ENCODE data around the gene DAZL.
"Not testable (repeated sequence)": the region's sequence is repeated elsewhere in the genome, so short reads cannot be mapped to it uniquely, and the experiment has no call there.

DAZL gene

GRCh38 chr3:16604887-16605602, at the start of gene DAZL:
TSS of gene DAZL (minus strand) at chr3:16605423. CDS start at chr3:16605205, 218 bp downstream.
- no peak for DNase-seq

DNA sequence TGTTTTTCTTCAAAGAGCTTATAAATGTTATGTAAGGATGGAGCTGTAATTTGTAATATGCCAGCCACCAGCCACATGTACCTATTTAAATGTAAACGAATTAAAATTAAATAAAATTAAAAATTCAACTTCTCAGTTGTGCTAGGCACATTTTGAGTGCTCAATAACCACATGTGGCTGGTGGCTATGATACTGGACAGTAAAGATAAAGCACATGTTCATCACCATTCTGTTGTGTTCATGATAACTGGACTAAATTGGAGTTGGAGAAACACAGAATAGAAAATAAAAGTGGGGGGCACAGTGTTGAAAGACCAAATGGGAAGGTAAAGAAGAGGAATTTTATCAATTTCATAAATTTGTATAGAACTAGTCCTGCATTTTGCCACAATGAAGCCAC, 49.8 kb upstream of the DAZL start:
- DNase-seq: no peak

DNA sequence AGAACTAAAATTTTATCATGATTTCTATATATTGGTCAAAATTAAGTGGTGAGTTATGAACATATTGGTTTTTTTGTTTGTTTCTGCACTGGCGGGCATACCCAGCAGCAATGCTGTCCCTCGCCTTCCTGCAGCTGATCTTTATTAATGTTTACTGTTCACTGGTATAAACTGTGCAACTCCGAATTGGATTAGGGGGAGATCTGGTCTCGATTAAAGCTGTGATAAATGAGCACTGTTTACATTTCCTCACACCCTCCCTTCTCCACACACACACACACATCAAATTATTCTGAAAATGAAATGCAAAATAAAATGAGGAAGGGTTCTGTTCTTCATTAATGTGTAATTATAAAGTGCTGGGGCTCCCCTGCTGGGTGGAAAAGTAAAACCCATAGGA, 48.5 kb upstream of the DAZL start:
- DNase-seq: no peak

DNA sequence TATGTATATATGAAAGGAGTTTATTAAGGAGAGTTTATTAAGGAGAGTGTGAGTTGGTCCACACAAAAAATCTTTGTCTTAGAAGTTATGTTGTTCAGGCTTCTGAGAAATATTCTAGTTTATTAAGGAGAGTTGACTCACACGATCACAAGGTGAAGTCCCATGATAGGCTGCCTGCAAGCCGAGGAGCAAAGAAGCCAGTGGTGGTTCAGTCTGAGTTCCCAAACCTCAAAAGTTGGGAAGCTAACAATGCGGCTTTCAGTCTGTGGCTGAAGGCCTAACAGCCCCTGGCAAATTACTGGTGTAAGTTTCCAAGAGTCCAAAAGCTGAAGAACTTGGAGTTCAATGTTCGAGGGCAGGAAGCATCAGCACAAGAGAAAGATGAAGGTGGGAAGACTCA, 42.4 kb upstream of the DAZL start:
- no peak for DNase-seq

DNA sequence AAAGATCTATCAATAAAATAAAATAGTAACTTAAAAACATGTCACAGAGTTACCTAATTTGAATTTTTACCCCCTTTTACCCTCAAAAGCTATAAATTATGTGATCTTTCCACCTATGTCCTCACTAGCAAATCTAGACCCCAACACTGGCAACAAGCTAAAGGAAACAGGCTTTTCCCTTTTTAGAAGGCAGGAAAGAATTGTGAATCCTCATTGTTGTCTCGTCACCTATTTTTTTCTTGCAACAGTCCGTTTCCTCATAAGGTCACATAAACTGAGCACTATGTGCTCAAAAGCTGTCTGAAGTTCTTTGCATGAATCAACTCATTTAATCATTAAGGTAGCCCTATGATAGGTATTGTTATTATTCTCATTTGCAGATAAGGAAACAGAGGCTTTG, 34.6 kb upstream of the DAZL start:
- no peak for DNase-seq

GRCh38 chr3:16633948-16634347, 28.7 kb upstream of the DAZL start:
- DNase-seq: no peak

GRCh38 chr3:16632395-16632794, 27.2 kb upstream of the DAZL start:
- no peak for DNase-seq

GRCh38 chr3:16618721-16619120, 13.5 kb upstream of the DAZL start:
- peak in 1 of 2 experiments; percentile 4 for DNase-seq

DNA sequence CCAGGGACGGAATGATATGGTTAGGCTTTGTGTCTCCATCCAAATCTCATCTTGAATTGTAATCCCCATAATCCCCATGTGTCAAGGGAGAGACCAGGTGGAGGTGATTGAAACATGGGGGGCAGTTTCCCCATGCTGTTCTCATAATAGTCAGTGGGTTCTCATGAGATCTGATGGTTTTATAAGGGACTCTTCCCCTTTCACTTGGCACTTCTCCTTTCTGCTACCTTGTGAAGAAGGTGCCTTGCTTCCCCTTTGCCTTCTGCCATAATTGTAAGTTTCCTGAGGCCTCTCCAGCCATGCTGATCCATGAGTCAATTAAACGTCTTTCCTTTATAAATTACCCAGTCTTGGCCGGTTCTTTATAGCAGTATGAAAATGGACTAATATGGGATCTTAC, 11.9 kb upstream of the DAZL start:
- DNase-seq: not testable (repeated sequence)

GRCh38 chr3:16616083-16616482, 10.9 kb upstream of the DAZL start:
- no peak for DNase-seq

DNA sequence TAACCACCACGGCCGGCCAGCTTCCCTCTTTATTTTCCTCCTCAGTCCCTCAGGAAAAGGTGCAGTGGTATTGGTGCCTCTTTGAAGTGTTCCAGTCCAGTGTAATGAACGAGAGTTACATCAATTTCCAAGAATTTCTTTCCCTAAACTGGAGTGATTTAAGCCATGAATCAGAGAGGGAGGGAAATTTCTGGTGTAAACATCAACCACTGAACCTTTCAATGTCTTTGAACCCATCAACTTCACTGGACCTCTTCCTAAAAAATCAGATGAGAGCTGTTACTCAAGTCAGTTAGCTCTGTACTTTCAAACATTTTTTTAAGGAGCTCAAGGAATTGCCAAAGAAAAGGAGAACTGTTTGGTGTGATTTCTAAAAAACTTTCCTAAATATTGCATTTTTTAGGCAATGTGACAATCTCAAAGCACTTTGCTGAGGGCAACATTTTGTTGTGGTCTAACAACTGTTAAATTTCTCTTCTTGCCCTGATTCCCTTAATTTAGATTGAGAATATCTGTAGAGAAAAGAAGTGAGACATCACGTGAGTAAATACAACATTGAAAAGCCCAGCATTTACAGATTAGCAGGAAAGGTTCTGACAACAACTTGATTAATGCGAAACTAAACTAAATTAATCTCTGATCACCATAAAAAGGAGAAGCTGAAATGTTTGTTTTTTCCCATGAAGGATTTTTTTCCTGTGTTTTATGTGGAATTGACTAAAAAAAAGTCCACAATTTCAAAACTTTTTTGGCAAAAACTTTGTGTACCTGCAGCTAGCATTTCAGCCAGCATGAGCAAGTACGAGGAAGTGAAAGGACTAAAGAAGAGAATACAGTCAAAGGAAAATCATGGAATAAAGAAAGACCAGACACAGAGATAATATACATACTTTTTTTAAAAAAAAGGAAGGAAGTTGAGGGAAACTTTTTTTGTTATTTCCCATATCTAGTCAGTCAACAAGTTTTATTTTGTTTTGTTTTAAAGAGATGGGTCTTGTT, 9.1 kb upstream of the DAZL start:
- DNase-seq: no peak

DNA sequence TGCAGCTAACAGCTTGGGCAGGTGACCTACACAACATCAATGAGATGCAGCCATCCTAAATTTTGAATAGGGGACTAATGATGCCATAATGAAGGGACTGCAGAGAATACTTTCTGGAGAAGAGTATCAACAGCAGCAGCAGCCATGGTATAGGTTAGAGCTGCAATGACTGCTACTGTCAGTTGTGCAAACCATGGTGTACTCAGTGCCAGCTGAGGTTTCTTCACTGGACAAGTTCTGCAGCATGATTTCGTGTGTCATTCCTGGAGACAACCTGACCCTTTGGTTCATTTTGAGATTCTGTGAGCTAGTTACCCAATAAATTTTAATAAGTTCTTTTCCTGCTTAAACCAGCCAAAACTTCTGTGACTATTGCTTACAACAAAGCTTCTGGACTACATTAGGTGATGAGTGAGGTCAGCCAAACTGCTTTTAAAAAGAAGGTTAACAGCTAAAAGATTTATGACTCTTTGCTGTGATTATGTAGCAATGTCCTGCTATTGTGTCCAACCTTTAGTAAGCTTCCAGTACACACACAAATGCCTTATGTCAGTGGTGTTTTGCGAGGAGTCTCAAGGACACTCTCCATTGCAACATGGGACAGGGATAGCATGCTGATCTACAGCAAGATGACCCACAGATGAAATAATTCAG, 4.8 kb upstream of the DAZL start:
- DNase-seq: no peak

- DNase-seq: no peak
Observed at GRCh38 chr3:16608816-16609215, 3.6 kb upstream of the DAZL start.

- no peak for DNase-seq
Observed at GRCh38 chr3:16607718-16608117, 2.5 kb upstream of the DAZL start.

- no peak for DNase-seq
Observed at GRCh38 chr3:16606398-16606797, 1.2 kb upstream of the DAZL start.

DNA sequence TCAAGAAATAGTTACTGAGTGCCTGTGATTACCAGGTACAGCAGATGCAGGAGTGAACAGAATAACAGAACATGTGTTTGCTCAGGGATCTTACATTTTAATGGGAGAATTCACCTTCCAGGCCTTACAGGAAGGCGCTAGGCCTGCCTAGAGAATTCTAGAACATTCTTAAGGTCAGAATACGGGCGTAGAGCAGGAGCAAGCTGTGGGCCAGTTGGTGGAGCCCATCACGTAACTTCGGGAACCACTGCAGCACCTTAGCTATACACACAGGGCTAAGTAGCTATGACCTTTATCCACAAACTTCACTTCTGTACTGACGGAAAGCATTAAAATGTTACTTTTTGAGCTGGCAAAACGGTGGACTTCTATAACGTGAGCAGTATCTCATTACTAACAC, 743 bp upstream of the DAZL start:
- DNase-seq: no peak

GRCh38 chr3:16604433-16604832, 790 bp downstream of the DAZL start:
- DNase-seq: no peak

GRCh38 chr3:16601537-16602005, 3.7 kb downstream of the DAZL start:
- DNase-seq: no peak

DNA sequence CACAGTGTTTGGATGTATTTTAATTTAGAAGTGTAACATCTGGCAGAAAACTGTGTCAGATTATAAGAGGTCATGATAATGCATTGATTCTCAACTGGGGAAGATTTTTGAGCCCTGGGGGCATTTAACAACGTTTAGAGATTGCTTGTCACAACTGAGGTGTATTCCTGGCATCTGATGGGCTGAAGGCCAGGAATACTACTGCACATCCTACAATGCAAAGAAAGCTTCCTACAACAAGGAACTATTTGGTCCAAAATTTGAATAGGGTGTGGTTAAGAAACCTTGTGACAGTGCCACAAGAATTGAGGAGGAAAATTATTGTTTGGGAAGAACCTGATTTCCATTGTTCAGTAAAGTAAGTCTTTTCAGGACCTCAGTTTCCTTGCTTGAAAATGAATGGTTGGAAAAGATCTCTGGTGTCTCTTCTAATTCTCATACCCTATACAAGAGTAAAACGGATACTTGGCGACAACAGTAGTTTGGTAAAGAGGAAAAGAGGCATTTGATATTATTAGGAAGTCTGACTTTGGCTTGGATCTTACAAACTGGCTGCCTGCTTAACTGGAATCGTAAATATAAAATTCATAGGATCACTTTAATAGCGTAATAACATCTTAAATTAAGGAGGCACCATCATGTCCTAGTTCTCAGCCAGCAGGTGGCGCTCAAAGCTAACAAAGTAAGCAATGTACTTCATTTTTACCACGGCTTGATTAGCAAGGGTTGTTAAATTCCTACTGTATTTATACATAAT, 4.3 kb downstream of the DAZL start:
- peak; percentile 46 to 81 for DNase-seq

GRCh38 chr3:16599694-16600093, 5.5 kb downstream of the DAZL start:
- DNase-seq: no peak

DNA sequence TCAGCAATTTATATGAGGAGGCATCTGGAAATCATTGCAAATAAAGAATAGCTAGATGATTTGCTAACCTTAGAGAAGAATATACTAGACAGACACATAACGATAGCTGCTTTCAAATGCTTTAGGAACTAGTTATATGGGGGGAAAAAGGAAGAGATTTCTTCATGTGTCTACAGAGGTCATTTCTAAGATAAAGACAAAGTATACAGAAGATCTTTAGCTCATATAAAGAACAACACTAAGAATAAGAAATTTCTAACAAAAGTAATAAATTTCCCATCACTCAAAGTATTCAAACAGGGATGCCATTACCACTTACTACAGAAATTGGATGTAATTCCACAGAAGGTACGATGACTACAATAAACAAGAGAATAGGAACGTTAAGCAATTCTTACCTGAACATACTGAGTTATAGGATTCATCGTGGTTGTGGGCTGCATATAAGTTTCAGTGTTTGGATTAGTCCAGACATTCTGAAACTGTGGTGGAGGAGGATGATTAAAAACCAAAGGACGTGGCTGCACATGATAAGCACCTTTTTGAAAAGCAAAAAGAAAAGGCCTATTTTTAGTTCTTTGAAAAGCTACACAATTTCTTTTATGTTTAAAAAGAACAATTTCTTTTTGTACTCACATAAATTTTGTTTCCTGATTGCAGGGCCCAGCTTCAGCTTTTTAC, 8.7 kb downstream of the DAZL start:
- no peak for DNase-seq

- DNase-seq: no peak
Observed at GRCh38 chr3:16595778-16596177, 9.4 kb downstream of the DAZL start.
